ENCODE data around the gene FARP1. TPM values are rescaled to one million over a fixed set of nuclear protein-coding genes. Genes with fewer than 3 reads are reported as not detected.

FARP1 gene
- total and polyA plus RNA-seq, 10 of the 15 experiments (the other 5 are each of a cell fraction or from before 2014, with no cell fraction given) = 0.17 to 6.9 (median 0.68) TPM

DNA sequence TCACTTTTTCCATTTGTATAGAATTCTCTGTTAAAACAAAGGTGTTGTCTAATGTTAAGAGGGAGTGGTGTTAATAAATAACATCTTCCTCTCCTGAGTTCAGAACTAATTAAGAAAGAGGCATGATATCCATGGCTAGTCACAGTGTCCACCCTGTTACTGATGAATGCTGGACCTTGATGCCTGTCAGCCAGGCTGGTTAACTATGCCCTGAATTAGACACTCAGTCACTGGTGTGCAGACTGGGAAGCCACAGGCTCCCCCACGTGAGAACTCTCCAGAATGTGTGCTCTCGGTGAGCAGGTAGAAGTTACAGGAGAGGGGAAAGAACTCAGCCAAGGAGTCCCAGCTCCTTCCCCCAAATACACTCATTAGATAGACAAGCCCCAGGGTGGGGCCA, 90.2 kb downstream of the FARP1 start:
- H3K4me2 ChIP-seq (ENCODE audit: control insufficient read depth, insufficient read depth) = no peak overlapping the region
- 17% methylated on average over 2 of the region's 2 CpGs for WGBS (ENCODE audit: insufficient coverage, insufficient replicate concordance, low lambda C conversion rate, missing lambda C conversion rate)
- SMC1A ChIA-PET (ENCODE audit: uncharacterized antibody, unreplicated experiment) = interaction anchor here (1.1 kb wide), 1 partner anchor 27 kb away, joined by 3 read pairs; no protein-coding TSS in a partner anchor
- H2AFZ ChIP-seq (ENCODE audit: control insufficient read depth, low read depth, low read length) = no peak overlapping the region
- no peak overlapping the region for H3K27ac ChIP-seq (ENCODE audit: control insufficient read depth, insufficient read depth)
- RAD21 ChIA-PET (ENCODE audit: unreplicated experiment) = interaction anchor here (1.1 to 1.2 kb wide), 2 partner anchors 12 to 45 kb away, joined by 3 to 4 read pairs; no protein-coding TSS in a partner anchor
- TF ChIP-seq SUPT20H (IDR thresholded peaks at IDR 0.05; ENCODE audit: borderline replicate concordance, control insufficient read depth, low read depth, low read length) (no peak), FOXM1 (IDR thresholded peaks at IDR 0.05; ENCODE audit: low read depth, low read length) (no peak), IRF4 (IDR thresholded peaks at IDR 0.05; ENCODE audit: low read depth, low read length) (no peak), TBL1XR1 (IDR thresholded peaks at IDR 0.05; ENCODE audit: low read depth, low read length) (no peak), TARDBP (IDR thresholded peaks at IDR 0.05; ENCODE audit: borderline replicate concordance) (no peak), NR2F1 (conservative IDR thresholded peaks at IDR 0.05) (no peak), CEBPZ (IDR thresholded peaks at IDR 0.05; ENCODE audit: low read depth, low read length) (no peak), MTA3 (IDR thresholded peaks at IDR 0.05; ENCODE audit: borderline replicate concordance, low read length) (no peak), SMAD1 (IDR thresholded peaks at IDR 0.05; ENCODE audit: low read depth, partially characterized antibody) (no peak)
- TF ChIP-seq, protein P1, sequence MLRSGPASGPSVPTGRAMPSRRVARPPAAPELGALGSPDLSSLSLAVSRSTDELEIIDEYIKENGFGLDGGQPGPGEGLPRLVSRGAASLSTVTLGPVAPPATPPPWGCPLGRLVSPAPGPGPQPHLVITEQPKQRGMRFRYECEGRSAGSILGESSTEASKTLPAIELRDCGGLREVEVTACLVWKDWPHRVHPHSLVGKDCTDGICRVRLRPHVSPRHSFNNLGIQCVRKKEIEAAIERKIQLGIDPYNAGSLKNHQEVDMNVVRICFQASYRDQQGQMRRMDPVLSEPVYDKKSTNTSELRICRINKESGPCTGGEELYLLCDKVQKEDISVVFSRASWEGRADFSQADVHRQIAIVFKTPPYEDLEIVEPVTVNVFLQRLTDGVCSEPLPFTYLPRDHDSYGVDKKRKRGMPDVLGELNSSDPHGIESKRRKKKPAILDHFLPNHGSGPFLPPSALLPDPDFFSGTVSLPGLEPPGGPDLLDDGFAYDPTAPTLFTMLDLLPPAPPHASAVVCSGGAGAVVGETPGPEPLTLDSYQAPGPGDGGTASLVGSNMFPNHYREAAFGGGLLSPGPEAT (IDR thresholded peaks at IDR 0.05; ENCODE audit: low read depth) = no peak
- no peaks in the 10 kb centered on the region for H3K36me3 ChIP-seq (ENCODE audit: control insufficient read depth in 2 of 2, insufficient read depth in 2 of 2, low read length in 1 of 2)
- intact Hi-C loops (cut with micrococcal nuclease; ENCODE audit: unreplicated experiment) = no loop called here
- H3K9me3 ChIP-seq (replicated peaks; ENCODE audit: control insufficient read depth, insufficient read depth, low read length) = no peaks in the 10 kb centered on the region; the same call in 2 of the 3 replicates
- DNase-seq (ENCODE audit: low read depth, low spot score) (no peak), FAIRE-seq (no peak), ATAC-seq (no peak)
- in situ Hi-C loops (cut with MboI) = no loop called here
- no peaks in the 10 kb centered on the region for H3K27me3 ChIP-seq (replicated peaks in 1 of 2; ENCODE audit: control insufficient read depth in 2 of 2, insufficient read depth in 2 of 2, low read length in 1 of 2)
- no peaks in the 10 kb centered on the region for H4K20me1 ChIP-seq (ENCODE audit: control insufficient read depth, insufficient read depth)
- H3K4me1 ChIP-seq (ENCODE audit: control insufficient read depth, insufficient read depth, low read length) = no peaks in the 10 kb centered on the region
- BruUV-seq (replicated peaks) = no TSS peak
- CTCF ChIA-PET = no interaction called here
- no peaks in the 10 kb centered on the region for H3K79me2 ChIP-seq (ENCODE audit: control insufficient read depth, insufficient read depth, low read length)
- POLR2A ChIA-PET = no interaction called here
- H3K9ac ChIP-seq (ENCODE audit: control insufficient read depth, insufficient read depth, low read length) = no peak overlapping the region
- no peak overlapping the region for H3K4me3 ChIP-seq
